Caco-2 (cell line): ENCODE measurements around the gene USP46. TPM values are rescaled to one million over a fixed set of nuclear protein-coding genes. Genes with fewer than 3 reads are reported as not detected.

Source experiments
- BruUV-seq: library from RNA; stranded (reverse); fragments of 400-500 nt; replicated peaks from 2 replicates; lab custom pipeline; 2021; lab: Mats Ljungman, UMichigan
- CTCF ChIA-PET: fragments of 300-600 bp; sonication (Branson Sonifier 250); formaldehyde crosslinking; loops from one replicate; lab custom pipeline; 2022; ENCODE audit warnings: antibody characterized with exemption; lab: Charles Lee
- POLR2A ChIA-PET: fragments of 300-600 bp; sonication (Branson Sonifier 250); formaldehyde crosslinking; loops from one replicate; lab custom pipeline; 2022; ENCODE audit warnings: antibody characterized with exemption; lab: Charles Lee
- DNase-seq, 2 experiments: peaks; one replicate each; pipeline versions ENCODE4 v3.0.0 to v3.0.0-alpha.2; 2020 to 2022
- H3K27me3 ChIP-seq: replicated peaks from 2 replicates; pipeline ENCODE4 v1.6.0; 2011; ENCODE audit warnings: low read length; ENCODE audit not compliant: control insufficient read depth, insufficient read depth
- H3K36me3 ChIP-seq: 2 replicates; pipeline ENCODE4 v1.5.1; 2011; ENCODE audit warnings: low read length; ENCODE audit not compliant: control insufficient read depth, insufficient read depth
- H3K4me1 ChIP-seq: fragments of 250-450 bp; sonication (Bioruptor Pico); 2 replicates; pipeline ENCODE4 v1.5.1; 2020; ENCODE audit warnings: mild to moderate bottlenecking
- H3K4me3 ChIP-seq: 2 replicates; pipeline ENCODE4 v1.5.1; 2011; ENCODE audit warnings: low read depth, mild to moderate bottlenecking, control low read depth, low read length
- H3K9me3 ChIP-seq: fragments of 250-450 bp; sonication (Bioruptor Pico); 2 replicates; pipeline ENCODE4 v1.5.1; 2020; ENCODE audit warnings: mild to moderate bottlenecking, moderate library complexity
- H3K27ac Mint-ChIP-seq: one replicate; pipeline ENCODE4 v1.8.0; 2022; ENCODE audit warnings: mixed read lengths; ENCODE audit not compliant: unreplicated experiment
- H3K27me3 Mint-ChIP-seq: one replicate; pipeline ENCODE4 v1.8.0; 2022; ENCODE audit warnings: mixed read lengths; ENCODE audit not compliant: insufficient read depth, unreplicated experiment
- H3K36me3 Mint-ChIP-seq: one replicate; pipeline ENCODE4 v1.8.0; 2022; ENCODE audit warnings: mild to moderate bottlenecking, mixed read lengths; ENCODE audit not compliant: insufficient read depth, unreplicated experiment
- H3K4me1 Mint-ChIP-seq: one replicate; pipeline ENCODE4 v1.8.0; 2022; ENCODE audit warnings: low read depth, mixed read lengths; ENCODE audit not compliant: unreplicated experiment
- H3K4me3 Mint-ChIP-seq: one replicate; pipeline ENCODE4 v1.8.0; 2022; ENCODE audit warnings: mild to moderate bottlenecking, moderate library complexity, mixed read lengths; ENCODE audit not compliant: unreplicated experiment
- H3K9me3 Mint-ChIP-seq: one replicate; pipeline ENCODE4 v1.8.0; 2022; ENCODE audit warnings: mixed read lengths; ENCODE audit not compliant: unreplicated experiment
- CTCF ChIP-seq, 2 experiments: fragments of 200-600 bp in 1 of 2; IDR thresholded peaks; 1 replicate in 1 of 2; 2 replicates in 1 of 2; pipeline versions ENCODE4 v1.5.1 to v1.8.0; 2011 to 2022; ENCODE audit warnings: antibody characterized with exemption in 1 of 2, control low read depth in 1 of 2, inconsistent platforms in 1 of 2, low read depth in 1 of 2, low read length in 1 of 2, mild to moderate bottlenecking in 1 of 2, moderate library complexity in 1 of 2; ENCODE audit not compliant: insufficient read depth in 1 of 2, severe bottlenecking in 1 of 2, unreplicated experiment in 1 of 2
- intact Hi-C: fragments of 100-400 bp; cut with micrococcal nuclease; formaldehyde crosslinking; loops from one replicate; pipeline ENCODE4 v1.10.0; 2022; ENCODE audit not compliant: unreplicated experiment
- total RNA-seq: library from RNA; stranded (reverse); gene quantifications from 2 replicates; pipeline ENCODE4 v1.2.3, GENCODE V29; 2022

USP46 gene
- total RNA-seq, 1 experiment from 2014 or later, result 32.2 TPM

GRCh38 chr4:52595001-52595400 is 64.1 kb downstream of the USP46 start:
- Mint-ChIP-seq H3K36me3 (peaks cover 20% of the 10 kb centered on the region), H3K27ac (no peak overlapping the region), H3K4me3 (no peak overlapping the region), H3K27me3 (no peaks in the 10 kb centered on the region), H3K4me1 (peaks cover 5% of the 10 kb centered on the region), H3K9me3 (no peaks in the 10 kb centered on the region)
- Histone ChIP-seq H3K27me3 (no peaks in the 10 kb centered on the region), H3K4me1 (no peaks in the 10 kb centered on the region), H3K36me3 (no peaks in the 10 kb centered on the region), H3K9me3 (no peaks in the 10 kb centered on the region), H3K4me3 (no peak overlapping the region)
- DNase-seq, result no peak
- CTCF ChIA-PET, result no interaction called here
- TF ChIP-seq CTCF (IDR thresholded peaks at IDR 0.05; ENCODE audit: insufficient read depth in 1 of 2, low read depth in 1 of 2, low read length in 1 of 2, severe bottlenecking in 1 of 2, unreplicated experiment in 1 of 2), result no peak
- BruUV-seq, result no TSS peak
- POLR2A ChIA-PET, result no interaction called here
- intact Hi-C loops, result no loop called here

GRCh38 chr4:52592287-52592686 is 66.8 kb downstream of the USP46 start:
- H3K27me3 Mint-ChIP-seq, result no peaks in the 10 kb centered on the region
- no peak for TF ChIP-seq CTCF (IDR thresholded peaks at IDR 0.05; ENCODE audit: insufficient read depth in 1 of 2, low read depth in 1 of 2, low read length in 1 of 2, severe bottlenecking in 1 of 2, unreplicated experiment in 1 of 2)
- H3K4me1 Mint-ChIP-seq, result peaks cover 13% of the 10 kb centered on the region
- POLR2A ChIA-PET, result no interaction called here
- H3K27me3 ChIP-seq, result no peaks in the 10 kb centered on the region
- H3K4me3 Mint-ChIP-seq, result no peak overlapping the region
- no peak overlapping the region for H3K4me3 ChIP-seq
- DNase-seq, result no peak
- no peaks in the 10 kb centered on the region for H3K9me3 Mint-ChIP-seq
- H3K36me3 ChIP-seq, result no peaks in the 10 kb centered on the region
- H3K4me1 ChIP-seq, result peaks cover 4% of the 10 kb centered on the region; the same call in 1 of the 2 replicates
- intact Hi-C loops, result no loop called here
- H3K27ac Mint-ChIP-seq, result no peak overlapping the region
- H3K36me3 Mint-ChIP-seq, result peaks cover 20% of the 10 kb centered on the region
- no peaks in the 10 kb centered on the region for H3K9me3 ChIP-seq
- CTCF ChIA-PET, result no interaction called here
- BruUV-seq, result no TSS peak

GRCh38 chr4:52588771-52589591 is 70.1 kb downstream of the USP46 start:
- Mint-ChIP-seq H3K4me3 (no peak overlapping the region), H3K9me3 (no peaks in the 10 kb centered on the region), H3K36me3 (peaks cover 6% of the 10 kb centered on the region), H3K4me1 (peaks cover 15% of the 10 kb centered on the region), H3K27ac (no peak overlapping the region), H3K27me3 (no peaks in the 10 kb centered on the region)
- Histone ChIP-seq H3K27me3 (no peaks in the 10 kb centered on the region), H3K4me1 (peaks cover 6% of the 10 kb centered on the region; the same call in 1 of the 2 replicates), H3K36me3 (no peaks in the 10 kb centered on the region), H3K4me3 (no peak overlapping the region), H3K9me3 (no peaks in the 10 kb centered on the region)
- ChIA-PET CTCF (interaction anchor here (0.6 to 1.4 kb wide), 9 partner anchors 31 to 1350 kb away, joined by 3 to 8 read pairs (median 4); no protein-coding TSS in a partner anchor), POLR2A (interaction anchor here (0.6 kb wide), 1 partner anchor 79 kb away, joined by 4 read pairs; no protein-coding TSS in a partner anchor)
- no peak for DNase-seq
- TF ChIP-seq CTCF (IDR thresholded peaks at IDR 0.05; ENCODE audit: insufficient read depth in 1 of 2, low read depth in 1 of 2, low read length in 1 of 2, severe bottlenecking in 1 of 2, unreplicated experiment in 1 of 2), result no peak
- intact Hi-C loops, result loop anchor here (1.0 to 5.0 kb wide), 5 partner anchors 76 to 394 kb away; no protein-coding TSS in a partner anchor
- no TSS peak for BruUV-seq
